Measurements from ENCODE around the gene PCID2.

Gene PCID2

GRCh38 chr13:113229161-113229560 lies 20.7 kb upstream of the PCID2 start:
- no peak overlapping the region for H3K4me3 ChIP-seq (ENCODE audit: low read length)
- no peak for DNase-seq (ENCODE audit: low read depth)
- TF ChIP-seq CTCF (IDR thresholded peaks at IDR 0.05; ENCODE audit: insufficient read depth, low read depth, low read length, missing control alignments) = no peak

- H3K4me3 ChIP-seq (ENCODE audit: low read length) = no peak overlapping the region
- TF ChIP-seq CTCF (IDR thresholded peaks at IDR 0.05; ENCODE audit: insufficient read depth, low read depth, low read length, missing control alignments) = no peak
- DNase-seq (ENCODE audit: low read depth) = no peak
Observed at GRCh38 chr13:113226873-113227450, 18.5 kb upstream of the PCID2 start.

GRCh38 chr13:113225515-113225914 lies 17.0 kb upstream of the PCID2 start:
- TF ChIP-seq CTCF (IDR thresholded peaks at IDR 0.05; ENCODE audit: insufficient read depth, low read depth, low read length, missing control alignments) = no peak
- H3K4me3 ChIP-seq (ENCODE audit: low read length) = no peak overlapping the region
- no peak for DNase-seq (ENCODE audit: low read depth)

- TF ChIP-seq CTCF (IDR thresholded peaks at IDR 0.05; ENCODE audit: insufficient read depth, low read depth, low read length, missing control alignments) = no peak
- no peak overlapping the region for H3K4me3 ChIP-seq (ENCODE audit: low read length)
- DNase-seq (ENCODE audit: low read depth) = peak; percentile 49
Observed at GRCh38 chr13:113224486-113224885, 16.0 kb upstream of the PCID2 start.

GRCh38 chr13:113223070-113223469 lies 14.6 kb upstream of the PCID2 start:
- no peak overlapping the region for H3K4me3 ChIP-seq (ENCODE audit: low read length)
- TF ChIP-seq CTCF (IDR thresholded peaks at IDR 0.05; ENCODE audit: insufficient read depth, low read depth, low read length, missing control alignments) = no peak
- no peak for DNase-seq (ENCODE audit: low read depth)

GRCh38 chr13:113220877-113221276 lies 12.4 kb upstream of the PCID2 start:
- peak; percentile 7 for TF ChIP-seq CTCF (IDR thresholded peaks at IDR 0.05; ENCODE audit: insufficient read depth, low read depth, low read length, missing control alignments)
- no peak for DNase-seq (ENCODE audit: low read depth)
- no peak overlapping the region for H3K4me3 ChIP-seq (ENCODE audit: low read length)

GRCh38 chr13:113220141-113220598 lies 11.7 kb upstream of the PCID2 start:
- no peak for DNase-seq (ENCODE audit: low read depth)
- H3K4me3 ChIP-seq (ENCODE audit: low read length) = no peak overlapping the region
- TF ChIP-seq CTCF (IDR thresholded peaks at IDR 0.05; ENCODE audit: insufficient read depth, low read depth, low read length, missing control alignments) = no peak

All from epithelial cell of esophagus (primary cell).